Central memory CD8-positive, alpha-beta T cell (primary cell): ENCODE measurements around the gene DMRTC1.
"Not testable (repeated sequence)": the region's sequence is repeated elsewhere in the genome, so short reads cannot be mapped to it uniquely, and the experiment has no call there.

Source experiments
- ATAC-seq: fragments of 150-1000 bp; cut with Tn5 transposase; replicated peaks from 2 replicates; pipeline ENCODE4 v1.10.0; 2022; ENCODE audit warnings: mild to moderate bottlenecking, moderate FRiP score, moderate number of reproducible peaks; ENCODE audit not compliant: poor library complexity, severe bottlenecking; ENCODE audit errors: extremely low read depth
- DNase-seq, 2 donors: peaks; one replicate each; pipeline ENCODE4 v3.0.0; 2021; ENCODE audit warnings: low spot score in 2 of 2
- H3K27ac Mint-ChIP-seq: one replicate; pipeline ENCODE4 v1.8.0; 2022; ENCODE audit warnings: low read depth, mild to moderate bottlenecking, moderate library complexity, mixed read lengths
- H3K27me3 Mint-ChIP-seq: one replicate; pipeline ENCODE4 v1.8.0; 2022; ENCODE audit warnings: mixed read lengths
- H3K36me3 Mint-ChIP-seq: one replicate; pipeline ENCODE4 v1.8.0; 2022; ENCODE audit warnings: mild to moderate bottlenecking, moderate library complexity, mixed read lengths; ENCODE audit not compliant: insufficient read depth
- H3K4me1 Mint-ChIP-seq: one replicate; pipeline ENCODE4 v1.8.0; 2022; ENCODE audit warnings: mixed read lengths
- H3K4me3 Mint-ChIP-seq: one replicate; pipeline ENCODE4 v1.8.0; 2022; ENCODE audit warnings: mild to moderate bottlenecking, moderate library complexity, mixed read lengths
- H3K9me3 Mint-ChIP-seq: one replicate; pipeline ENCODE4 v1.8.0; 2022; ENCODE audit warnings: mixed read lengths

The DMRTC1 gene

DNA sequence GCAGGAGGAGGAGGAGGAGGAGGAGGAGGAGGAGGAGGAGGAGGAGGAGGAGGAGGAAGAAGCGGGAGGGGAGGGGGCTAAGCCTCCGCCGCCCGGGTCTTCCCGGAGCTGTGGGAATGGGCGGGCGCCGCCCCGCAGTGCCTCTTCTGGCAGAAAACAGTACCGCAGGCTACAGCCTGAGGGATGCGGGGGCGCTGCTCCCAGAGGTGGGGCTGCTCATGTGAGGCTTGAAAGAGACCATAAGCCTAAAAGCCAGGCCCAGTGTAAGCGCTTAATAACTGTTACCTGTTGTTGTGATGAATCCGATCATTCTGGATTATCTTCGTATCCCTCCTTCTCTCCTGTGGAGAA, at the start of gene DMRTC1:
Gene DMRTC1 (minus strand): TSS at position 19 of the 351 bp plus-strand sequence. CDS start 68,143 bp downstream, outside the sequence.
- H3K4me1 Mint-ChIP-seq, H3K4me3 Mint-ChIP-seq, H3K27ac Mint-ChIP-seq, DNase-seq, H3K27me3 Mint-ChIP-seq, H3K9me3 Mint-ChIP-seq, H3K36me3 Mint-ChIP-seq: not testable (repeated sequence)
- peak; percentile 74 for ATAC-seq

DNA sequence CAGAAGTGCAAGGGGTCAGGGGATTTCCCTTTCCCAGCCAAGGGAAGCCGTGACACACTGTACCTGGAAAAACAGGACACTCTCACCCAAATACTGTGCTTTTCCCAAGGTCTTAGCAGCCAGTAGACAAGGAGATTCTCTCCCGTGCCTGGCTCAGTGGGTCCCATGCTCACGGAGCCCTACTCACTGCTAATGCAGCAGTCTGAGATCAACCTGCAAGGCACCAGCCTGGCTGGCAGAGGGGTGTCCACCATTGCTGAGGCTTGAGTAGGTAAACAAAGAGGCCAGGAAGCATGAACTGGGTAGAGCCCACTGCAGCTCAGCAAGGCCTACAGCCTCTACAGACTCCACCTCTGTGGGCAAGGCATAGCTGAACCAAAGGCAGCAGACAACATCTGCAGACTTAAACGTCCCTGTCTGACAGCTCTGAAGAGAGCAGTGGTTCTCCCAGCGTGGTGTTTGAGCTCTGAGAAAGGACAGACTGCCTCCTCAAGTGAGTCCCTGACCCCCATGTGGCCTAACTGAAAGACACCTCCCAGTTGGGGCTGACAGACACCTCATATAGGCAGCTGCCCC, 37.3 kb upstream of the DMRTC1 start:
- H3K27me3 Mint-ChIP-seq, H3K4me3 Mint-ChIP-seq, H3K27ac Mint-ChIP-seq, DNase-seq, ATAC-seq, H3K9me3 Mint-ChIP-seq, H3K36me3 Mint-ChIP-seq, H3K4me1 Mint-ChIP-seq: not testable (repeated sequence)

DNA sequence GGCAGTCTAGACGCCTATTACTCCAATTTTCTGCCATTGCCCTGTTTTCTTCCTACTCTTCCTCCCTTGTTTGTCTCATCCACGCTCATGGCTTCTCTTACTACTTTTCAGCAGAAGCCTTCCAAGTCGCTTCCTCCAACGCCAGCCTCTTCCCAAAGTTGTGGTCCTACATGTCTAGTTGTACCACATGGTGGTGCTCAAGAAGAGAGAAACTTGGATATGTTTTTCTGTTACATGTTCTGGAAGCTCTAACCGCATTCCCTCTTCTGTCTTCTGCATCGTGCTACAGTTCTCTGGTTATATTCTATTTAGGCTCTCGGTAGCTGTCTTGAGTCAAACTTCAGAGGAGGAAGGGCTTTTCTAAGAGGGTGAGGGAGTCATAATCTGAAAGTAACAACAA, 31.2 kb upstream of the DMRTC1 start:
- H3K27me3 Mint-ChIP-seq, H3K9me3 Mint-ChIP-seq, DNase-seq, H3K4me3 Mint-ChIP-seq, H3K36me3 Mint-ChIP-seq, H3K27ac Mint-ChIP-seq, ATAC-seq, H3K4me1 Mint-ChIP-seq: not testable (repeated sequence)

GRCh38 chrX:72971859-72972258, 28.2 kb upstream of the DMRTC1 start:
- ATAC-seq, H3K36me3 Mint-ChIP-seq, H3K27me3 Mint-ChIP-seq, DNase-seq, H3K4me3 Mint-ChIP-seq, H3K9me3 Mint-ChIP-seq, H3K4me1 Mint-ChIP-seq, H3K27ac Mint-ChIP-seq: not testable (repeated sequence)

- H3K27me3 Mint-ChIP-seq, H3K27ac Mint-ChIP-seq, ATAC-seq, H3K9me3 Mint-ChIP-seq, DNase-seq, H3K4me3 Mint-ChIP-seq, H3K36me3 Mint-ChIP-seq, H3K4me1 Mint-ChIP-seq: not testable (repeated sequence)
These were observed 16.3 kb upstream of the DMRTC1 start for GRCh38 chrX:72959971-72960370.

GRCh38 chrX:72943035-72943818, 410 bp downstream of the DMRTC1 start:
- not testable (repeated sequence) for H3K9me3 Mint-ChIP-seq, H3K4me1 Mint-ChIP-seq, DNase-seq, H3K27ac Mint-ChIP-seq, H3K4me3 Mint-ChIP-seq, H3K36me3 Mint-ChIP-seq, H3K27me3 Mint-ChIP-seq
- peak; percentile 84 for ATAC-seq

GRCh38 chrX:72942272-72942671, 1.4 kb downstream of the DMRTC1 start:
- not testable (repeated sequence) for ATAC-seq, H3K36me3 Mint-ChIP-seq, H3K4me1 Mint-ChIP-seq, H3K27ac Mint-ChIP-seq, H3K4me3 Mint-ChIP-seq, H3K27me3 Mint-ChIP-seq, DNase-seq, H3K9me3 Mint-ChIP-seq

- H3K27ac Mint-ChIP-seq, H3K4me1 Mint-ChIP-seq, H3K4me3 Mint-ChIP-seq, DNase-seq, H3K27me3 Mint-ChIP-seq, H3K9me3 Mint-ChIP-seq, ATAC-seq, H3K36me3 Mint-ChIP-seq: not testable (repeated sequence)
These were observed 5.7 kb downstream of the DMRTC1 start, which contains the start of gene FAM236A for GRCh38 chrX:72937906-72938305. Gene FAM236A, plus strand, starts transcription at chrX:72938206. Its CDS starts 57 bp downstream, at chrX:72938263.

DNA sequence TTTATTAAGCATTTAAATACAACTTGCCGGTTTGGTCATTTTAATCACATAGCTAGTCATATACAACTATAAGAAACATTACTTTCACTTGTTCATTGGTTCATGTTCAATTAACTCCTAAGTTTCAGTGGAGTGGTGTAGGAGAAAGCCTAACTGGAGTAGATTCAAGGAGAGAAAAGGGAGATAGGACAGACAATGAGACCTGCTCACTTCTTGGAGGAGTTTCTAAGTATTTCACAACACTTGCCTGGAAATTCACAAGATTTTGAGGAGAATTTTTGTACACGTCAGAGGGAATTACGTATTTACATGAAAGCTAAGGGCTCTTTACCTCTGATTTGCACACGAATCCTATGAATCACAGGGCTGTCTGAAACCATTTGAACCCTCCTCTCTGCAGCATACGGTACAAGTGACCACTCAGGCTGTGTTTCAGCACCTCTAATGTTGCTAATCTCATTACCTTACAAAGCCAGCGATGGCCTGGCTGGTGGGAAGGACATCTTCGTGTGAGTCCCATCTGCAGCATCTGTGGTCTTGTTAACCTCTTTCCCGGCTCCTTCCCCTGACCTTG, 6.7 kb downstream of the DMRTC1 start:
- not testable (repeated sequence) for H3K4me1 Mint-ChIP-seq, H3K27me3 Mint-ChIP-seq, H3K27ac Mint-ChIP-seq, DNase-seq, H3K9me3 Mint-ChIP-seq, H3K4me3 Mint-ChIP-seq, H3K36me3 Mint-ChIP-seq, ATAC-seq

- H3K9me3 Mint-ChIP-seq, H3K4me3 Mint-ChIP-seq, DNase-seq, H3K27me3 Mint-ChIP-seq, ATAC-seq, H3K27ac Mint-ChIP-seq, H3K36me3 Mint-ChIP-seq, H3K4me1 Mint-ChIP-seq: not testable (repeated sequence)
These were observed 7.2 kb downstream of the DMRTC1 start for GRCh38 chrX:72936455-72936854.

DNA sequence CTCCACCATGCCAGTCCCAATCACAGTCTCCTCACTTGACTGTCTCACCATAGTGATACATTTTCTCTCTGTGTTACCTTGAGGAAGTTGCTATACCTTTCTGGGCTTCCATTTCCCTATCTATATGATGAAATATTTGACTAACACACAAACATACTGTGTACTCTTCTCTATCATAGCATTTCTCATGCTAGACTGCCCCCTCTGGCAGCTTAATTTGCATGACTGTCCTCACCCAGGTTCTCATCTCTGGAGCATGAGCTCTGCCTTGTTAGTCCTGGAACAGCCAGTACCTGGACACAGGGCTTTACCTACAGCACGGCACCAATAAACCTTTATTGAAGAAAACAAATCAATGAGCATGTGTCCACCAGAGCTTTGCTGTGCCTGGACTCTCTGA, 11.4 kb downstream of the DMRTC1 start:
- H3K9me3 Mint-ChIP-seq, H3K4me3 Mint-ChIP-seq, ATAC-seq, H3K27ac Mint-ChIP-seq, H3K27me3 Mint-ChIP-seq, DNase-seq, H3K36me3 Mint-ChIP-seq, H3K4me1 Mint-ChIP-seq: not testable (repeated sequence)

GRCh38 chrX:72916096-72916495, 27.5 kb downstream of the DMRTC1 start:
- not testable (repeated sequence) for H3K27me3 Mint-ChIP-seq, H3K4me1 Mint-ChIP-seq, DNase-seq, H3K36me3 Mint-ChIP-seq, ATAC-seq, H3K4me3 Mint-ChIP-seq, H3K9me3 Mint-ChIP-seq, H3K27ac Mint-ChIP-seq

DNA sequence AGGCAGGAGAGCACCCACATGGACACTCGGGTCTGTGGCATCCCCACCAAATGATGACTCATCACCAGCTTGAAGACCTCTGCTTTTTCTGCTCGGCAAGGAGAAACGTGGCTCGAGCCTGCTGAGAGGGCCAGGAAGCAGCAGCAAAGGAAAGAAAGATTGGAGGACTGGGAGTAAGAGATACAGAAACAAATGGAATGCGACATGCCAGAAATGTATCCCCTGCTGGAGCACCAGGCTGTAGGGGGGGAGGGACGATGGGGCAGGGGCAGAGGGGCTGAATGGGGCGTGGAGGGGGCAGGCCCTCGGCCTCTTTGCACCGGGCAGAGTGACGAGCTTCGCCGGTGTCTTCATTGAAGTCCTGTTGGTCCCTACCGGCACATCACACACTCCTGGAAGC, 31.3 kb downstream of the DMRTC1 start, which contains the start of gene FAM236C:
Gene FAM236C (plus strand): TSS at position 301 of the 400 bp plus-strand sequence. CDS start 100 bp downstream, outside the sequence.
- ATAC-seq, H3K27me3 Mint-ChIP-seq, H3K27ac Mint-ChIP-seq, H3K4me3 Mint-ChIP-seq, H3K36me3 Mint-ChIP-seq, H3K9me3 Mint-ChIP-seq, H3K4me1 Mint-ChIP-seq, DNase-seq: not testable (repeated sequence)
